ENCODE measurements around the gene NFAM1. TPM values are rescaled to one million over a fixed set of nuclear protein-coding genes. Genes with fewer than 3 reads are reported as not detected.

The NFAM1 gene
- polyA plus RNA-seq, 1 of the 3 experiments (the other 2 are of a cell fraction) = 0.02 TPM

GRCh38 chr22:42428760-42429159 lies 3.4 kb downstream of the NFAM1 start:
- H3K27me3 ChIP-seq (ENCODE audit: insufficient read depth) = no peaks in the 10 kb centered on the region

GRCh38 chr22:42428025-42428424 lies 4.2 kb downstream of the NFAM1 start:
- Histone ChIP-seq H3K79me2 (ENCODE audit: insufficient read depth) (no peaks in the 10 kb centered on the region), H2AFZ (ENCODE audit: low read depth) (no peak overlapping the region), H3K4me3 (ENCODE audit: low read depth in 2 of 2, low read length in 1 of 2) (no peak overlapping the region), H3K27me3 (ENCODE audit: insufficient read depth) (no peaks in the 10 kb centered on the region), H3F3A (replicated peaks; ENCODE audit: insufficient read depth) (no peaks in the 10 kb centered on the region), H4K20me1 (ENCODE audit: insufficient read depth) (no peaks in the 10 kb centered on the region), H3K9me3 (no peaks in the 10 kb centered on the region), H3K9ac (no peak overlapping the region), H3K4me2 (no peak overlapping the region), H3K9me2 (no peaks in the 10 kb centered on the region), H3K36me3 (replicated peaks in 1 of 2; ENCODE audit: control insufficient read depth in 1 of 2, insufficient read depth in 2 of 2, low read length in 1 of 2) (no peaks in the 10 kb centered on the region), H3K4me1 (ENCODE audit: control insufficient read depth in 1 of 2, insufficient read depth in 2 of 2, low read depth in 1 of 2, low read length in 1 of 2) (peaks cover 0 to 5% of the 10 kb centered on the region in 2 experiments; a peak in 2 of 4 replicates), H3K27ac (ENCODE audit: low read depth in 2 of 2, low read length in 1 of 2) (no peak overlapping the region)
- no peak for DNase-seq
- WGBS (ENCODE audit: low lambda C conversion rate) = 76% methylated on average over 11 of the region's 14 CpGs
- no peak for TF ChIP-seq RAD21 (IDR thresholded peaks at IDR 0.05; ENCODE audit: low read length)
- TF ChIP-seq RXRA (IDR thresholded peaks at IDR 0.05; ENCODE audit: borderline replicate concordance, low read depth) = no peak
- ChIA-PET CTCF (interaction anchor here (1.3 kb wide), 1 partner anchor 12 kb away, joined by 4 read pairs; no protein-coding TSS in a partner anchor), POLR2A (no interaction called here)

More at GRCh38 chr22:42428760-42429159, 3.4 kb downstream of the NFAM1 start:
- no peak for DNase-seq
- TF ChIP-seq SIN3A (IDR thresholded peaks at IDR 0.05; ENCODE audit: borderline replicate concordance, low read depth, low read length) (no peak), RAD21 (IDR thresholded peaks at IDR 0.05; ENCODE audit: low read length) (no peak), PBX3 (IDR thresholded peaks at IDR 0.05) (no peak), TAF1 (IDR thresholded peaks at IDR 0.05; ENCODE audit: borderline replicate concordance, low read depth, low read length) (no peak), FOXM1 (IDR thresholded peaks at IDR 0.05; ENCODE audit: low read depth) (no peak), GABPA (IDR thresholded peaks at IDR 0.05; ENCODE audit: low read depth) (no peak), MAX (IDR thresholded peaks at IDR 0.05; ENCODE audit: low read depth) (no peak), EZH2phosphoT487 (IDR thresholded peaks at IDR 0.05; ENCODE audit: borderline replicate concordance, low read depth) (no peak), EP300 (IDR thresholded peaks at IDR 0.05; ENCODE audit: borderline replicate concordance in 1 of 2, low read depth in 1 of 2, low read length in 1 of 2) (no peak), NRF1 (IDR thresholded peaks at IDR 0.05; ENCODE audit: low read depth, low read length) (no peak), IRF3 (IDR thresholded peaks at IDR 0.05; ENCODE audit: low read depth, low read length) (no peak), MXI1 (IDR thresholded peaks at IDR 0.05; ENCODE audit: low read depth, low read length) (no peak), JUND (IDR thresholded peaks at IDR 0.05) (no peak), POLR2AphosphoS5 (IDR thresholded peaks at IDR 0.05; ENCODE audit: low read depth, low read length) (no peak)
- Histone ChIP-seq H3K27ac (ENCODE audit: low read depth in 2 of 2, low read length in 1 of 2) (no peak overlapping the region), H3K9me2 (no peaks in the 10 kb centered on the region), H3K4me2 (no peak overlapping the region), H3K9me3 (no peaks in the 10 kb centered on the region), H3K79me2 (ENCODE audit: insufficient read depth) (no peaks in the 10 kb centered on the region), H4K20me1 (ENCODE audit: insufficient read depth) (no peaks in the 10 kb centered on the region), H3K4me3 (ENCODE audit: low read depth in 2 of 2, low read length in 1 of 2) (no peak overlapping the region), H3F3A (replicated peaks; ENCODE audit: insufficient read depth) (no peaks in the 10 kb centered on the region), H3K36me3 (replicated peaks in 1 of 2; ENCODE audit: control insufficient read depth in 1 of 2, insufficient read depth in 2 of 2, low read length in 1 of 2) (no peaks in the 10 kb centered on the region), H3K4me1 (ENCODE audit: control insufficient read depth in 1 of 2, insufficient read depth in 2 of 2, low read depth in 1 of 2, low read length in 1 of 2) (peaks cover 0 to 6% of the 10 kb centered on the region in 2 experiments; a peak in 2 of 4 replicates), H2AFZ (ENCODE audit: low read depth) (no peak overlapping the region), H3K9ac (no peak overlapping the region)
- POLR2A ChIA-PET = no interaction called here
- WGBS (ENCODE audit: low lambda C conversion rate) = no CpG with 5 or more reads among the region's 3 CpGs
- CTCF ChIA-PET = interaction anchor here (0.8 to 1.6 kb wide), 4 partner anchors 11 to 94 kb away, joined by 3 to 6 read pairs (median 4); no protein-coding TSS in a partner anchor

Measured in SK-N-SH (cell line).